22Rv1 (cell line): ENCODE results near the gene TEX55.

ENCODE experiments used
- H3K27ac ChIP-seq: fragments of 450-650 bp; 2 replicates; pipeline ENCODE4 v1.5.1; 2017
- ZFX ChIP-seq: fragments of 450-650 bp; IDR thresholded peaks from 2 replicates; pipeline ENCODE4 v1.6.1; 2017; ENCODE audit warnings: antibody characterized with exemption, borderline replicate concordance
- TF ChIP-seq, protein P1 (sequence below): fragments of 450-650 bp; IDR thresholded peaks from 2 replicates; pipeline ENCODE4 v1.5.1; 2017; ENCODE audit warnings: mild to moderate bottlenecking

TEX55 gene

DNA sequence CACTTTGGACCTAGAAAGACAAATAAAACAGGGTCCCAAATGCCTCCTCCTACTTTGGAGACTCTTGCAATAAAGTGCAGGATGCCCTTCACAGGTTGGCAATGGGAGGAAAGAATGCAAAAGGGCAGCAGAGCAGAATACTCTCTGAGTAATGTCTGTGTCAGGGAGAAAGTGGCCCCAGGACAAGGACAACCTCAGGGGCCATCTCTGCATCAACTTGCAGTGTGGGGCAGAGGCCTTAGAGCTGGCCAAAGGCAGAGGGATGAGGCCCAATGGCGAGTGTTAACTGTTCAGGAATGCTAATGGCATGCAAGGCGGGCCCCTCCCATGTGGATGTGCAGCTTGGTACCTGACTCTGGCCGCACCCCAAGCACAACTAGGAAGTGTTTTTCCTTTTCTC, 35.8 kb downstream of the TEX55 start:
- TF ChIP-seq ZFX = no peak
- TF ChIP-seq, protein P1, sequence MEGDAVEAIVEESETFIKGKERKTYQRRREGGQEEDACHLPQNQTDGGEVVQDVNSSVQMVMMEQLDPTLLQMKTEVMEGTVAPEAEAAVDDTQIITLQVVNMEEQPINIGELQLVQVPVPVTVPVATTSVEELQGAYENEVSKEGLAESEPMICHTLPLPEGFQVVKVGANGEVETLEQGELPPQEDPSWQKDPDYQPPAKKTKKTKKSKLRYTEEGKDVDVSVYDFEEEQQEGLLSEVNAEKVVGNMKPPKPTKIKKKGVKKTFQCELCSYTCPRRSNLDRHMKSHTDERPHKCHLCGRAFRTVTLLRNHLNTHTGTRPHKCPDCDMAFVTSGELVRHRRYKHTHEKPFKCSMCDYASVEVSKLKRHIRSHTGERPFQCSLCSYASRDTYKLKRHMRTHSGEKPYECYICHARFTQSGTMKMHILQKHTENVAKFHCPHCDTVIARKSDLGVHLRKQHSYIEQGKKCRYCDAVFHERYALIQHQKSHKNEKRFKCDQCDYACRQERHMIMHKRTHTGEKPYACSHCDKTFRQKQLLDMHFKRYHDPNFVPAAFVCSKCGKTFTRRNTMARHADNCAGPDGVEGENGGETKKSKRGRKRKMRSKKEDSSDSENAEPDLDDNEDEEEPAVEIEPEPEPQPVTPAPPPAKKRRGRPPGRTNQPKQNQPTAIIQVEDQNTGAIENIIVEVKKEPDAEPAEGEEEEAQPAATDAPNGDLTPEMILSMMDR = no peak
- no peak overlapping the region for H3K27ac ChIP-seq

DNA sequence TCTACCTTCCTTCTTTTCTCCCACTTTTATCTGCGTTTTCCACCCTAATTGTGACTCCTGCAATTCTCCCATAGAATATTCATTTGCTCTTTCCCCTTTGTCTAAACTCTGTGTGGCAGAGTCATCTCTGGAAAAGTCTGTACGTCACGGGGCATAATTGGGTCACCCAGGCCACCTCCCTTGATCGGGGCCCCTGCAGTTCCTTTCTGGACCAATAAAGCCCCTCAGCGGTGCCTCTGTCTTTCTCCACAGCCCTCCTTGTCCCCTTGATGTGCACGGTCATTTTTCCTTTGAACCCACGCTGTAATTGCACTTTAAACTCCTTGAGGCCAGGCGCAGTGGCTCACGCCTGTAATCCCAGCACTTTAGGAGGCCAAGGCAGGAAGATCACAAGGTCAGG, 38.1 kb downstream of the TEX55 start:
- no peak for TF ChIP-seq ZFX
- TF ChIP-seq, protein P1 = no peak
- no peak overlapping the region for H3K27ac ChIP-seq

DNA sequence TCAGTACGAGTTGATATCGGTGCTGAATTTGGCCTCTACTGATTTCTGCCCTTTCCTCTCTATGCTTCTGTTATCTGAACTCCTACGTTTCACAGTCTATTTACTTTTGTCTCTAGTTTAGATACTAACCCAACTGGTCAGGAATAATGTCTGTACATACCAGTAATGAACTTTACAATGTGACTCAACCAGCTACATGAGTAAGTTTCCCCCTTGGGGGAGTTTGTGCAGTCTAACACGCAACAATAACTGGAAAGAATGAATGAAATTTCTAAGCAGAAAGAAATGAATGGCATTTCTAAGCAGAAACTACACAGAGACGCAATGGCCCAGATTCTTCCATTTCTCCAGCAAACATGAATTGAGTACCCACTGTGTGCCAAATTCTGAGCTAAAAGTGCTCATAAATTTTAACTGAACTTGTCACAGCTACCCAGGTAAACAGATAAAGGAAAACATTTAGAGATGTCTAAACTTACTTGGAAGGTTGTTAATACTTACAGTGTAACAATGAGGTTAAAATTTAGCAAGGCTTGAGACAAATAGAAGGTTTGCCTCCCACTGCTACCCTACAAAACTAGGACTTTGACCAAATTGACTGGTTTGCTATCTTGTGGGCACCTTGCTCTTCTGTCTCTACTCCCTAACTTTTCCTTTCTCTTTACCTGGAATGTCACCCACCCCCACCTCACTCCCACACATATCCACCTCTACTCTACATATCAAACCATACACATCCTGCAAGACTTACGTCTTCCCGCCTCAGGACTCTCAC, 39.0 kb downstream of the TEX55 start:
- H3K27ac ChIP-seq = no peak overlapping the region
- no peak for TF ChIP-seq ZFX
- TF ChIP-seq, protein P1 = no peak

DNA sequence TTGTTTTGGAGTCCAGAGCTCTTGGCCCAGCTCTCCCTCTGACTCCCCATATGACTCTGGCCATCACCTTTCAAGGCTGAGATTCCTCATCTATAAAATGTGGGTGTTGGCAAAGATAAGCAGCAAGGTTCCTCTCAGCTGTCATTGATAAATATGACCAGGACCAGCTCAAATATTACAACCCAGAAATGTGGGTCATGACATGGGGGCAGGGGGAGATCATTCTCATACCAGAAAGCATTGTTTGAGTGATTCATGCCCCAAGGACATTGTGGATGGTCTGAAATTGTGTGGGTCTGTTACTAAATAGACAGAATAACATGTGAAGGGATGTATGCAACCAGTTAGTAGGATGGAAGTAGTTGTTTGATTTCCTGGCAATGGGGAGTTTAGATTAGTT, 41.3 kb downstream of the TEX55 start:
- TF ChIP-seq, protein P1 = no peak
- TF ChIP-seq ZFX = no peak
- no peak overlapping the region for H3K27ac ChIP-seq

DNA sequence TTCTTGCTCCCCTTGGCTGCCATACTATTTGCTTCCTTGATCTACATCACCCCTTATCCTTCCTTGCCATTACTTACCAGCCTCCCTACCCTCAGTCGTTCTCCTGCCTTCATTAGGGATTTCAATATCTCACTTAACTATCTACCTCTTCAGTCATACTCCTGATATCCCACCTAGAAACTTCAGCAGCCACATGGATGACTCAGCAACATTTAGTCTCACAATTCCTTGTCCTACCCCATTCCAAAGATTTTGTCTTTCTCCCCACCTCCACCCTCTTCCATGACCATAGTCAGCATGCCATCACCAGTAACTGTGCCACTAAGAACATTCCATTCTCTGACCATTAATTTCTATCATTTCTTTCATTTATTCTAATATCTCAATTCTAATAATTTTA, 45.8 kb downstream of the TEX55 start:
- no peak overlapping the region for H3K27ac ChIP-seq
- TF ChIP-seq, protein P1 = no peak
- TF ChIP-seq ZFX = no peak

DNA sequence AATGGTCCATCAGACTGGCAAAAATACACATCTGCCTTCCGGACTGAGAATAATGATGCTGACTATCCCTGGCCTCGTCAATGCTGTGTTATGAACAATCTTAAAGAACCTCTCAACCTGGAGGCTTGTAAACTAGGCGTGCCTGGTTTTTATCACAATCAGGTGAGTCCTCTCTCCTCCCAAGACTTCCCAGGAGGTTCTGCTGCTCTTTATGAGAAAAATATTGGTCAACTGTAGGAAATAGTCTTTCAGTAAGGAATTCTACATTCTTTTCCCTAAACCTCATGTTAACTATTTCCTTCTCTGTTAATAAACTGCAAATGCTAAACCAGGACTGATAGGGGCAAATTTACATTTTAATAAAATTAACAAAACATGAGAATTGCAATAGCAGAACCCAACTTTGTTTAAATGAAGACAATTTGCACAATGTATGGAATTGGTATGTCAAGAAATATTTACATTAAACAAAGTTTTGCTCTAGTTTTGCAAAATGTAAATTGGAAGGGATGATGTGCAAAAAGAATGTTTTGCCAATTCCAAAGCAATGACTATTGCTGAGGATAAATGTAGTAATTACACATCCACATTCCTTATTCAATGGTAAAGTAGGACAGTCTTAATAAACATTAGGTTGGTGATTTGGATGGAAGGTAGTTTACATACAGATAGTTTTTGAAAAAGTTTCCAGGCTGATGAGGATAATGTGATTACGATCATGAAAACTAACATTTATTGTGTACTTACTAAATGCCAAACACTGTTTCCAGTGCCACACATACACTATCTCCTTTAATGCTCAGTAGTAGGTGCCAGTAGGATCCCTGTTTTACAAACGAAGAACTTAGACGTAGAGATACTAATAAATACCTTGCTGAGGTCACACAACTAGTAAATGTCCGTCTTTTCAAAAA, 48.5 kb downstream of the TEX55 start:
- no peak overlapping the region for H3K27ac ChIP-seq
- TF ChIP-seq, protein P1 = no peak
- TF ChIP-seq ZFX = no peak

DNA sequence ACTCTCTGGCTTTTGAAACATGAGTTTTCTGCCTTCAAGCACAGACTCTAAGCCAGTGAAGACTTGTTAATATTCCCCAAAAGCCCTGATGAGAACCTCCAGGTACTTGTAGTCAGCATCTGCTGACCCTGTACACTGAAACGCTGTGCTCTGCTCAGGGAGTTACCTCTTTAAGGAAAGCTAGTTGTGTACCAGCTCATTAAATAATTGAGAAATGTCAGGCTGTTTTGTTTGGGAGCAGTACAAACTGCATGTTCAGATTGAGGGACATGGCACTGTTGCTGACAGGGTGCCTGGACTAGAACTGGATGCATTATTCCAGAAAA, 49.1 kb downstream of the TEX55 start:
- H3K27ac ChIP-seq = no peak overlapping the region
- TF ChIP-seq, protein P1 = no peak
- TF ChIP-seq ZFX = no peak
